GM19463 (cell line): ENCODE data around the gene C20orf144.
"Not testable (repeated sequence)": the region's sequence is repeated elsewhere in the genome, so short reads cannot be mapped to it uniquely, and the experiment has no call there.

Experiments used
- ATAC-seq: cut with Tn5 transposase; IDR thresholded peaks from one replicate; pipeline ENCODE4 v1.9.1; 2021; ENCODE audit warnings: mild to moderate bottlenecking, moderate library complexity; ENCODE audit not compliant: unreplicated experiment

C20orf144 gene

DNA sequence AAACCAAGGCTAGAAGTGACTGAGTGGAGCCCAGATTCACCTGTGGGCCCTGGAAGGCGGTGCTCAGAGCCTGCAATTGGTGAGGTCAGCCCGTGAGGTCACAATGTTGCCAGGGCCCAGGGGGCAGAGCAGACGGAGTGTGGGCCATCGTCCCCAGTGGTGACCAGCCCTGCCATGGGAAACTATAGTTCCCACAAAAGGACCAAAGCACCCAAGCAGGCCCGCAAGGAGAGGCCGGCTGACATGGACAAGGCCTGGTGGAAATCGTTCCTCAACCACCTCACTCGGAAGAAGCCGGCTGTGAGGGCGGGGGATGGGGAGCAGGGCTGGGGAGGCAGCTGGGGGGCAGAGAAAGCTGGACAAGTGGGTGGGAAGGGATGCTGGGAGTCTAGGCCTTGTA is at the start of gene C20orf144:
TSS of gene C20orf144 (plus strand) at position 156 of the 400 bp plus-strand sequence. CDS start at position 175, 19 bp downstream.
- ATAC-seq, result no peak

DNA sequence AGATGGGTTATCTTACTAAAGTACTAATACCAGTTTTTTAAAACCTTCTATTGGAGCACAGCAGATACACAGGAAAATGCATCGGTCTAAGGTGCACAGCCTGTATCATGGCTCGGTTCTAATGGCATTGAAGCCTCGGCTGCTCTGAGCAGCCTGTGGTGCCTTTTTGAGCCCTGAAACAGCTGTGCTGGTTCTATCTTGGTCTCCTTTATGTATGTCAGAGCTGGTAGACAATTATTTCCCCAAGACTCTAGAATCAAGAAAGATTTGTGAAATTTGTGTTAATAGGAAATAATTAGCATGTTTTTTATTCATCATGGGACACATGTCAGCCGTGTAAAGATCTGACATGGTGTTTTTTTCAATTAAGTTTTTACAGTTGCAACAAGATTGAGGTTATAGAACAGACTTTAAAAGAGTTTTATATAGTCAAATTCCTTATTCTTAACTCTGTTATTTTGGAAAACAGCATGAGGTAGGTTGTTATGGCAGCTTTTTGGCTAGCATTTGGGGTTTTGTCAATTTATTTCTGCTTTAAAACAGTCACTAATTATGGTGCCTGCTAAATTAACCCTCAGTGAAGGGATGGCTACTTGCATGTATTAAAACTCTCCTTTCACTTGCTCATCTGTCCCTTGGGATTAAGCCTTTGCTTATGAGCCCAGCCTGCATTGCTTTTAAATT is 40.3 kb upstream of the C20orf144 start:
- ATAC-seq, result no peak

DNA sequence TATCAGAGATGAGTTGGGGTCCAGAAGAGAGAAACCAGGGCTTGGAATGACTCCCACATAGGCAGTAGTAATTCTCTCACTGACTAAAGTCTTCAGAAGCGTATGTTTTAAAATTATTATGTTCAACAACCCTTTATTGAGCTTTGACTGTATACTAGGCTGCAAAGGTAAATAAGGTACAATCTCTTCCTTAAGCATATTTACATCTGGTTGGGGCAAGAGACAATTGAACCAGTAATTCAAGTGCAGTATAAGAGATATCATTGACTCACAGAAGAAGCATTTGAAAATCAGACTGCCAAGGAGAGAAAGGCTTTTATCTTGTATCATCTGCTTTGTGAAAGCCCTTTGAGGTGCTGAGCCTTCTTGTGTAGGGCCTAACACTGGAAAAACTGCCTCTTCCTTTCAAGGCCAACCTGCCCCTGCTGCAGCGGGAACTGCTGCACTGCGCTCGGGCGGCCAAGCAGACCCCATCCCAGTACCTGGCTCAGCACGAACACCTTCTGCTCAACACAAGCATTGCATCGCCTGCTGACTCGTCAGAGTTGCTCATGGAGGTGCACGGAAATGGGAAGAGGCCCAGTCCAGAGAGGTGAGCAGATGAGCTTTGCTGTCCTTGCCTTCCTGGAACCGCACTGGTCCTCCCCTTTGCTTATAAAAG is 39.3 kb upstream of the C20orf144 start:
- ATAC-seq, result no peak

DNA sequence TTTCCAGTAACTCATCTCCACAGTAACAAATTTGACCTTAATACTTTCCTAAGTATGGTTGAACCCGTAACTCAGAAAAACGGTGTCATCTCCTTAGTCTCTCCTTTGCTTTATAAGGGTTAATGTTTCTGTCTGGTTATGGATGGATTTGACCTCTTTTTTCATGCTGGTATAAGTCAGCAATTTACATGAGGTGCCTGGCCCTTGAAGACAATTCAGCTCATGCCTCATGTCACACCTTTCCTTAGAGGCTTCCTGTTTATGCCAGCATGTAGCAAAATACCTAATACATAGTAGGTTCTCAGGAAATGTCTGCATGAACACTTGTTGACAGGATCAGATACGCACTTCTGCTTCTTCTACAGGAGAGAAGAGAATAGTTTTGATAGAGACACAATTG is 37.7 kb upstream of the C20orf144 start:
- ATAC-seq, result no peak

DNA sequence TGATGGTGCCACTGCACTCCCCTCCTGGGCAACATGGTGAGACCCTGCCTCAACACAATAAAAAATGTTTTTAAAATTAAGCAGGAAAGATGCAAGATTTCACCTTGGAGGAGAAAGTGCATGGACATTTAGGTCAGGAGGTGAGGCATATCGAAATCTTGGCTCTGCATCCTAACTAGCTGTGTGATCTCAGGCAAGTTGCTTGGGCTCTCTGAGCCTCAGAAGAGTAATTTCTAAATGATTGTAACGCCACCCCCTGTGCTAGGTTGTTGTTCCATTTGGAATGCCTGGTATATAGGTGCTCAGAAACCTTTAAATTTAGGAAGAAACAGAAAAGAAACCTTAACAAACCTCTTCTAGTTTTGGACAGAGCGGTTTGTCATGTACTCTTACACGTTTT is 35.9 kb upstream of the C20orf144 start:
- no peak for ATAC-seq

DNA sequence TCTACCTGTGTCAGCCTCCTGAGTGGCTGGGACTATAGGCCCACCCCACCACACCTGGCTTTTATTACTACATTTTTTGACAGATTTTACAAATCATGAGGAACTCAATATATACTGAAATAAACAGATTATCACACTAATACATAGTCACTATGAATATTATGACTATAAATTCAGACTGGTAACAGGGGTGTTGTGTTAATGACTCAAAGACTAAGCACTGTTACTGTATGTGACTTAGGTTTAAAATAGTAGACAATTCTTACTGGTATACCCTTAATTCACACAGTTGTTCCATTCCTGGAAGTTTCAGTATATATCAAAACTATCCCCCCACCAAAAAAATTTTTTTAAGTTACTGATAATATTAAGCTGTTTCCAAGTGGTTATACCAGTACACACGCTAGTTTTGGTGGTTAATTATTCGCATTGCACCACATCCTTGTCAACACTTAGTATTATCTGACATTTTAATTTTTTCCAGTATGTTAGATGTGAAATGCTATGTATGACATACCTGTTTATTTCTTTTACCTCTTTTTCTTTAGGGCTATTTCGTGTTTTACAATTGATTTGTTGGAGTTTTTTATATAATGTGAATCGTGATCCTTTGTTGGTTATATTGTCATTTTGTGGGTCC is 34.4 kb upstream of the C20orf144 start:
- no peak for ATAC-seq

DNA sequence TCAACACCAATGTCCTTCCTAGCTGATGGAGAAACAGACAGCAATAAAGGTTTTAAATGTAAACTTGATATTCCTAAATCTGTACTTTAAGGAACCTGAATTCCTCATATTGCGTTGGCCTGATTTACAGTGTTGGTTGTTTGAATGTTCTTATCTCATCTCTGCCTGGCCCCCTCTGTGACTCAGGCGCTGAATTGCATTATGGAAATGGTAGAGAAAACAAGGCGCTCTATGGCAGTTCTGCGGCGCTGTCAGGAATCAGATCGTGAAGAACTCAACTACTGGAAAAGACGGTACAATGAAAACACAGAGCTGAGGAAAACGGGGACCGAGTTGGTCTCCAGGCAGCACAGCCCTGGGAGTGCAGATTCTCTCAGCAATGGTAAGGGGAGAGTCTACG is 32.6 kb upstream of the C20orf144 start:
- no peak for ATAC-seq

DNA sequence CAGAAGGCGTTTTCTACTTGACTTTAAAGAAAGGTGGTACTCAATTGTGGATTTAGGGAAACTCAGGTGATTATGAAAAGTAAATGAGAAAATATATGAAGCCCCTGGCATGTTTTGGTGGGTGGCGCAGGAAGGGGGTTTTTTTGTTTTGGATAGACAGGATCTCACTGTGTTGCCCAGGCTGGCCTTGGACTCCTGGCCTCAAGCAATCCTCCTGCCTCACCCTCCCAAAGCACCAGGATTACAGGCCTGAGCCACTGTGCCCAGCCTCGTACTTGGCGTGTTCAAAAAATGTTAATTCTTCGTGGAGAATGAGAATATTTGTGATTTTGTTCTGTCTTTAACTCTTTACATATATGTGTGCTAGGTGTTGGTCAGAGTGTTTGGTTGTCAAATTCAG is 32.1 kb upstream of the C20orf144 start:
- ATAC-seq, result no peak

DNA sequence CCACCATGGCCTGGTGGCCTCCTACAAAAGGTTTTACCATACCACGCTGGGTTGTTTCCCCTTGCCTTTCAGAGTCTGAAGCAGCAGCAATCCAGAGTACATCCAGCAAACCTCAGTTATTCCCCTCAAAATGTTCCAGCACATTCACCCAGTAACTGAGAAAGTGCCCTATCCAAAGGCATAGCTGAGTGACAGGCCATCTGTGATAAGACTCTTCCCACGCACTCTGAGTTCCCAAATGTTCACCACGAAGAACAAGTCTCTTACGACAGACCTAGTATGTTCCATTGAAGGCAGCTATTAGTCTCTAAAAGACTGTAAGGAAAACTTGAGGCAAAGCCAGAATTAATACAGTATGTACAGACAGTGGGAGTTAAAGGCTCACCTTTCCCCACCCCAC is 31.6 kb upstream of the C20orf144 start:
- no peak for ATAC-seq

DNA sequence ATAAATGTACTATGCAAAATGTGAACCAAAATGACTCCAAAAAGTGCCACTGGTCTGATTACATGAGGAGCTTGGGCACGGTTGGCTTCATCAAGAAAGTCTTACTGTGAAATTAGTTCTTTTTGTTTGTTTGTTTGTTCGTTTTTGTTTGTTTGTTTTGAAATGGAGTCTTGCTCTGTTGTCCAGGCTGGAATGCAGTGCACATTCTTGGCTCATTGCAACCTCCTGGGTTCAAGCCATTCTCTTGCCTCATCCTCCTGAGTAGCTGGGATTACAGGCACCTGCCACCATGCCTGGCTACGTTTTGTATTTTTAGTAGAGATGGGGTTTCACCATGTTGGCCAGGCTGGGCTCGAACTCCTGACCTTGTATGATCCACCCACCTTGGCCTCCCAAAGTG is 30.2 kb upstream of the C20orf144 start:
- ATAC-seq, result not testable (repeated sequence)

DNA sequence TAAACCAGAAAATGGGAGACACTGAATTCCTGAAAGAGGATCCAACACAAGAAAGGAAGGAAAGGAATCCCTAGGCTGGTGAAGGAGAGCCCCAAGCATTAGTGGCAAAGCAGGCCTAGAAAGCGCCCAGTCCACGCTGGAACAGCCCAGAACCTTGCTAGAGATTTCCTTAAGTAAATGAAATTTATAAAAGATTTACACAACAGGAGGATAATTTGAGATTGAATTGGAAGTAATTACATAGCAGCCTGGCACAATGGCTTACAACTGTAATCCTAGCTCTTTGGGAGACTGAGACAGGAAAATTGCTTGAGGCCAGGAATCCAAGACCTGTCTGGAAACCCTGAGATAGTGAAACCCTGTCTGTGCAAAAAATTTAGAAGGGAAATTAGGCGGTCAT is 26.8 kb upstream of the C20orf144 start:
- no peak for ATAC-seq

DNA sequence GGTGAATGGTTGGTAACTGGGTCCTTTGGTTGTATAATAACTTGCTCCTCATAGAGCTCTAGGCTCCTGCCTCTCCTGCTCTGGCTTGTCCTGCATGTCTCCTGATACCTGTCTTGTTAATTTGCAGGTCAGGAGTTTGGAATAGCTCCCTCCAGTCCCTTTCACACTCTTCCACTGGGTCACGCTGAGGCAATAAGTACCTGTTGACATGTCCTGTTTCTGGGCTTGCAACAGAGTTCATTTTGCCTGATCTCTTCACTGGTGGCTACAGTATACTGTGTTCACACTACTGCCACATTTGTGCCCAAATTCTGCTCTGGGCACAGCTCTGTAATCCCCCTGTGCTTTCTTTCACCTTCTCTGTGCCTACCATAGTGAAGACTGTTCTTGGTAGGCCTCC is 25.4 kb upstream of the C20orf144 start:
- ATAC-seq, result no peak

DNA sequence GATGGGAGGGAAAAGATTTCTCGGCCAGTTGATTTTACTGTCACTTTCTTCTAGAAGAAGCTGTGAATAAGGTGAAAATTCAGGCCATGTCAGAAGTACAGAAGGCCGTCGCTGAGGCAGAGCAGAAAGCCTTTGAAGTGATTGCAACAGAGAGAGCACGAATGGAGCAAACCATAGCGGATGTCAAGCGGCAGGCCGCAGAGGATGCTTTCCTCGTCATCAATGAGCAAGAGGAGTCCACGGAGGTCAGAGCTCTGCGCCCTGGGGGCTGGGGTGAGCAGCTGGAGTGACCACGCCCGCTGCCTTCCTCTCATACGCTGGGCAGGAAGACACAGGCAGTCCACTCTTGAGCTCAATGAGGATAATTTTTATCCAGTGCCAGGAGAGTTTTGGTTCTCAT is 21.8 kb upstream of the C20orf144 start:
- ATAC-seq, result no peak

DNA sequence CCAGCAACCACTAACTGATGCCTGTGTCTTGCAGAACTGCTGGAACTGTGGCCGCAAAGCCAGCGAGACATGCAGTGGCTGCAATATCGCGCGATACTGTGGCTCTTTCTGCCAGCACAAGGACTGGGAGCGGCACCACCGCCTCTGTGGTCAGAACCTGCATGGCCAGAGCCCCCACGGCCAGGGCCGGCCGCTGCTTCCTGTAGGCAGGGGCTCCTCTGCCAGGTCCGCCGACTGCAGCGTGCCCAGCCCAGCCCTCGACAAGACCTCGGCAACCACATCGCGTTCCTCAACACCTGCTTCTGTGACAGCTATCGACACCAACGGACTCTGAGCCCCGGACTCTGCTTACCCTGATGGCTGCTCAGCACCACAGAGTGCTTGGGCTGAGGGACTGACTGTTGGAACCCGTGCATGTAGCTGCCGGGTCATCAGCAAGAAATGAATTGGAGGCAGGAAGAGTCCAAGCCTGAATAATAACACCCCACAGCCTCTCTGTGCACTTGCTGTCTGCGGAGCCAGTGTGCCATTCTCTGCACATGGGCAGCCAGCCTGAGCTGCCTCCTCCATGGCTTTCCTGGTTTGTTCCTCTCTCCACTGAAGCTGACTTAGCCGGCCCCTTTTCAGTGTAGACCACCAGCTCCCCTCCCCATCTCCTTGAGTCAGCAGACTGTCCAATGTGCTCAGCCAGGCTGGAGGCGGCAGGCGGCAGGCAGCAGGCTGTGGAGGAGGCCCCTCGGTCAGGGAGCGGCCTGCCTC is 17.6 kb upstream of the C20orf144 start:
- ATAC-seq, result no peak

DNA sequence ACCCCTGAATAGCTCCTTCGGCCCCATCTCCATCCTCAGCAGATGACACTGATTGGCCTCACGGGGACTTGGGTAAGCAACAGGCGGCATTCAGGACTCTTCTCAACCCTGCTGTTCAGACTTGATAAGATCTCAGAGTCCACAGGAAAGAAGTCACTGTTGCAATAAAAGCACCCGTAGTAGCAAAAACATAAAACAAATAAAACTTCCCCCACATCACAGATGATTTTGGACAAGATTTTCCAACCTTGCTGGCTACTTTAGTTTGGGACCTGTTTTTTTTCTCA is 17.1 kb upstream of the C20orf144 start:
- no peak for ATAC-seq

DNA sequence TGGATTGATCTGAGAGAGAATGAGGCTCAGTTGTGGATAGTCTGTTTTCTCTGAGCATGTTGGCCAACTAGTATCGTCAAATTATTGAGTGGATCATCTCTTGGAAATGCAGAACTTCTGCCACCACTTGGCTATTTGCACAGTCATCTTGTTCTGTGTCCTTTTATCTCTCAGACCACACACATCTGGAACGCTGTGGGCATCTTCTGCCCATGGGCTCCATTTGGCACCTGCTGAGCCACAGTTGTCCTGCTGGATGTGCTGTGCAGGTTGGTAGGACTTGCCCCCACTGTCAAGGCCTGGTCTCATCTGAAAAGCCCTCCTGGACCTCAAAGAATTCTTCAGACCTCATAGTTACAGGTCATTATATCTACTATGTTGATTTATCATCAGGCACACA is 16.7 kb upstream of the C20orf144 start:
- no peak for ATAC-seq

DNA sequence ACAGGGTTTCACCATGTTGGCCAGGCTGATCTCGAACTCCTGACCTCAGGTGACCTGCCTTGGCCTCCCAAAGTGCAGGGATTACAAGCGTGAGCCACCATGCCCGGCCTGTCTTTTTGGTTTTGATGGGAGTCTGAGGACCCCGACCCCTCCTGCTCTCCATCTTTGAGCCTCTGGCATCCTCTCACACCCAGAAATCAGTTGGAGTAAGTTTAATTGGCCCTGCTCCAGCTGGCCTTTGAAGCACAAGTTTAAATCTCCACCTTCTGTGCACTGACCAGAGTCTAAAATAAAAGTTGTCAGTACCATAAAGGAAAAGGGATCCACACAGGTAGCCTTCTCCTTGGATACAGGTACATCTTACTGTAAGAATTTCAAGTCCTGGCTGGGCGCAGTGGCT is 15.9 kb upstream of the C20orf144 start:
- ATAC-seq, result no peak

DNA sequence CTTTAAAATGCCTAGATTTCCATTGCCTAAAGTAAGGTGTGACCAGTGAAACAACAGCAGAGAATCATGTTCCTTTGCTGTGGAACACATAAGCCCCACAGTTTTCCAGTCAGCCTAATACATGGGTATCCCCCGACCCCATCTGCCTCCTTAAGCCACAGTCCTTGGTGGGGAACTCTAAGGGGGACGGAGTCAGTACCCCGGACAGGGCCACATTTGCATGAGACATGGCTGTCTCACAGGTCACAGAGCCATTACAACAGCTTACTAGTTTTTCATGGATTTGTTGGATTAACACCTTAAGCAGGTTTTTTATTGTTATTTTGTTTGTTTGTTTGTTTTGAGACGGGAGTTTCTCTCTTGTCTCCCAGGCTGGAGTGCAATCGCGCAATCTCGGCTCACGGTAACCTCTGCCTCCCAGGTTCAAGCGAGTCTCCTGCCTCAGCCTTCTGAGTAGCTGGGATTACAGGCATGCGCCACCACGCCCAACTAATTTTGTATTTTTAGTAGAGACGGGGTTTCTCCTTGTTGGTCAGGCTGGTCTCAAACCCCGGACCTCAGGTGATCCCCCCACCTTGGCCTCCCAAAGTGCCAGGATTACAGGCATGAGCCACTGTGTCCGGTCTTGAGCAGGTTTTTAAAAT is 15.0 kb upstream of the C20orf144 start:
- ATAC-seq, result not testable (repeated sequence)

DNA sequence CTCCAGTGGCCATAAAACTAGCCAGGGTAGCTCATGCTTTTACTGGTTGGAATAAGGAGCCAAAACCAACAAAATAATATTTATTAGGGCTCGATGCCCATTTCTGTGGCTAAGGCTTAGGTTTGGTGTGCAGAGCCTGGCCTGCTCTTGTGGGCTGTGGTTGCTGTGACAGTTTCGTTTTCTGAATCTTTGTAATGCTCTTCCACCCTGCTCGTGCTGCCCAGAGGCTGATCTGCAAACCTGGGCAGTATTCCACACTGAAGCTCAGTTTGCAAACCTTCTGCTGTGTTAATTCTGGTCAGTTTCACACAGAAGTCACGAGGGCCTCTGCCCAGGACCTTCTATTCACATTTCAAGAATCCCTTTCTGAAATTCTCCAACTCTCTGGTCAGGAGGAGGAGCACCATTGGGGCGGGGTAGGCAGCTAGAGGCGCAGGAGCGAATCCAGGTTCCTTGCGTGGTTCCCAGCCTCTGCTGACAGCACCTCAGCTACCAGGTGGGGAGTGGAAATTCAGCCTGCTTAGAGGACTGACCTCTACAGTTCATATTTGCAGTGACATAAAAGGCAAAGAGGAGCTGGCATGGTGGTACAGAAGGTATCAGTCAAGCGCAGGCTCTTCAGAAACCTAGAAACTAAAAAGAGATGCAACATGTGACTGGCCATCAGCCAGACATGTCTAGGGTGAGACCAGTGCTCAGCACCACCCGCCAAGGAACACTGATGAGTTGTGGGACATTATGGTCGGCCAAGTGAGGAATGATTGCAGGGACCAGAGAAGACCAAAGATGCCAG is 14.3 kb upstream of the C20orf144 start:
- no peak for ATAC-seq

DNA sequence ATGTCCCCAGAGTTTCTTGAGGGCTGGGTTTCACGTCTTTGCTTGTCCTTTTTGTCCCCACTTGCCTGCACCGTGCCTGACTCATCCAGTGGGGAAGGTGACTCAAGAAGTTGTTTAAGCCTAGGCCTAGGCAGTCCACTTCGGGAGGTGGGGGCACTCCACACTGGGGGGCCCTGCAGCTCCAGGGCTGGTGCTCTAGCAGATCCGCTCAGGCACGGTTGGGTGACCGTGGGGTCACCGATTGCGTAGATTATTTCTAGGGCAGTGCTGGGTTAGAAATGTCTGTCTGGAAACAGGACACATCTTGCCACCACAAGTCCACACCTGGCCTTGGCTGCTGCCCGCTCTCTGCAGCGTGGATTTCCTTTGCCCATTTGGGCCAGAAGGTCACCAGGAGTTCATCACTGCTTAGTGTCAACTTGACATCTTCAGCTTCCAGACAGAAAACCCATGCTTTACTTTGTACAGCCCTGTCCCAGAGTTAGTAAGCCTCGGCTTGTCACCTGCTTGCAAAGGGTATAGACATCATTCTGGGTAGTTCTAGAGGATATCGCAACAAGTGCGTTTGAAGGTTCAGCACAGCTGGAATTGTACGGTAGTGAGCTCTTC is 13.6 kb upstream of the C20orf144 start:
- no peak for ATAC-seq
